ENCODE data around the gene LRIG1. TPM values are rescaled to one million over a fixed set of nuclear protein-coding genes. Genes with fewer than 3 reads are reported as not detected.

Gene LRIG1
- polyA plus RNA-seq, 3 donors, result 26.1 to 27.6 (median 26.1) TPM

GRCh38 chr3:66393333-66394005 is 107.4 kb downstream of the LRIG1 start:
- no peak for DNase-seq (ENCODE audit: low read depth in 3 of 3, low spot score in 2 of 3)

GRCh38 chr3:66392966-66393332 is 107.9 kb downstream of the LRIG1 start:
- DNase-seq (ENCODE audit: low read depth in 3 of 3, low spot score in 2 of 3), result no peak

- no peak for DNase-seq (ENCODE audit: low read depth in 3 of 3, low spot score in 2 of 3)
These were observed 108.3 kb downstream of the LRIG1 start for GRCh38 chr3:66392512-66392911.

- no peak for DNase-seq (ENCODE audit: low read depth in 3 of 3, low spot score in 2 of 3)
These were observed 110.8 kb downstream of the LRIG1 start for GRCh38 chr3:66390013-66390412.

- DNase-seq (ENCODE audit: low read depth in 3 of 3, low spot score in 2 of 3), result no peak
These were observed 113.7 kb downstream of the LRIG1 start for GRCh38 chr3:66386925-66387650.

GRCh38 chr3:66386011-66386924 is 114.6 kb downstream of the LRIG1 start:
- DNase-seq (ENCODE audit: low read depth in 3 of 3, low spot score in 2 of 3), result no peak

- DNase-seq (ENCODE audit: low read depth in 3 of 3, low spot score in 2 of 3), result no peak
These were observed 115.8 kb downstream of the LRIG1 start for GRCh38 chr3:66385066-66385465.

- DNase-seq (ENCODE audit: low read depth in 3 of 3, low spot score in 2 of 3), result no peak
These were observed 116.7 kb downstream of the LRIG1 start for GRCh38 chr3:66383998-66384745.

- no peak for DNase-seq (ENCODE audit: low read depth in 3 of 3, low spot score in 2 of 3)
These were observed 117.8 kb downstream of the LRIG1 start for GRCh38 chr3:66383023-66383422.

- DNase-seq (ENCODE audit: low read depth in 3 of 3, low spot score in 2 of 3), result no peak
These were observed 118.7 kb downstream of the LRIG1 start for GRCh38 chr3:66382142-66382541.

GRCh38 chr3:66381626-66382025 is 119.2 kb downstream of the LRIG1 start:
- DNase-seq (ENCODE audit: low read depth in 3 of 3, low spot score in 2 of 3), result no peak

GRCh38 chr3:66380200-66380932 is 120.5 kb downstream of the LRIG1 start:
- DNase-seq (ENCODE audit: low read depth in 3 of 3, low spot score in 2 of 3), result no peak

- no peak for DNase-seq (ENCODE audit: low read depth in 3 of 3, low spot score in 2 of 3)
These were observed 121.3 kb downstream of the LRIG1 start for GRCh38 chr3:66379565-66379964.

GRCh38 chr3:66378256-66378655 is 122.6 kb downstream of the LRIG1 start:
- no peak for DNase-seq (ENCODE audit: low read depth in 3 of 3, low spot score in 2 of 3)

GRCh38 chr3:66377800-66378199 is 123.0 kb downstream of the LRIG1 start:
- no peak for DNase-seq (ENCODE audit: low read depth in 3 of 3, low spot score in 2 of 3)

- DNase-seq (ENCODE audit: low read depth in 3 of 3, low spot score in 2 of 3), result no peak
These were observed 124.3 kb downstream of the LRIG1 start for GRCh38 chr3:66376568-66376967.

- no peak for DNase-seq (ENCODE audit: low read depth in 3 of 3, low spot score in 2 of 3)
These were observed 128.0 kb downstream of the LRIG1 start for GRCh38 chr3:66372681-66373350.

GRCh38 chr3:66371432-66371831 is 129.4 kb downstream of the LRIG1 start:
- DNase-seq (ENCODE audit: low read depth in 3 of 3, low spot score in 2 of 3), result no peak

GRCh38 chr3:66370179-66370578 is 130.6 kb downstream of the LRIG1 start:
- no peak for DNase-seq (ENCODE audit: low read depth in 3 of 3, low spot score in 2 of 3)
